ENCODE results near the gene UGT1A10. TPM values are rescaled to one million over a fixed set of nuclear protein-coding genes. Genes with fewer than 3 reads are reported as not detected.

UGT1A10 gene
- total RNA-seq, 1 experiment from 2014 or later, result not detected

GRCh38 chr2:233817995-233818638 is 181.9 kb downstream of the UGT1A10 start:
- no peak overlapping the region for H3K9ac ChIP-seq (ENCODE audit: low read length)
- no peaks in the 10 kb centered on the region for H3K4me1 ChIP-seq (ENCODE audit: control insufficient read depth in 1 of 2, insufficient read depth in 2 of 2, low read length in 2 of 2)
- no peak overlapping the region for H3K4me3 ChIP-seq (replicated peaks in 1 of 2; ENCODE audit: low read depth in 1 of 2, low read length in 2 of 2)
- ATAC-seq (no peak), DNase-seq (ENCODE audit: low read depth, low spot score) (no peak)
- CTCF ChIA-PET, result no interaction called here
- TF ChIP-seq REST (IDR thresholded peaks at IDR 0.05; ENCODE audit: low read depth) (no peak), JUND (IDR thresholded peaks at IDR 0.05) (no peak), EZH2 (IDR thresholded peaks at IDR 0.05) (no peak), MAX (IDR thresholded peaks at IDR 0.05) (no peak), EZH2phosphoT487 (IDR thresholded peaks at IDR 0.05; ENCODE audit: borderline replicate concordance) (no peak), EGR1 (IDR thresholded peaks at IDR 0.05; ENCODE audit: low read depth) (no peak), FOSL1 (IDR thresholded peaks at IDR 0.05; ENCODE audit: low read depth) (no peak), ELF1 (IDR thresholded peaks at IDR 0.05; ENCODE audit: borderline replicate concordance, low read depth) (no peak), ZBTB33 (IDR thresholded peaks at IDR 0.05; ENCODE audit: extremely low read depth, insufficient replicate concordance, low read length) (no peak), CTCF (IDR thresholded peaks at IDR 0.05 in 2 of 3, conservative IDR thresholded peaks at IDR 0.05 in 1 of 3; ENCODE audit: borderline replicate concordance in 1 of 3, insufficient read depth in 1 of 3, low read depth in 2 of 3, low read length in 2 of 3) (no peak), POLR2AphosphoS5 (IDR thresholded peaks at IDR 0.05; ENCODE audit: low read depth, low read length) (no peak)
- no peak overlapping the region for H3K4me2 ChIP-seq (ENCODE audit: low read length)
- no peaks in the 10 kb centered on the region for H4K20me1 ChIP-seq (ENCODE audit: insufficient read depth)
- no peaks in the 10 kb centered on the region for H3K36me3 ChIP-seq (ENCODE audit: control insufficient read depth in 1 of 2, insufficient read depth in 2 of 2, low read length in 2 of 2)
- RAD21 ChIA-PET (ENCODE audit: low non-redundant PET in 1 of 2, low total read pairs in 2 of 2, uncharacterized antibody in 2 of 2, unreplicated experiment in 2 of 2), result no interaction called here
- H3K27me3 ChIP-seq (ENCODE audit: insufficient read depth, low read length), result no peaks in the 10 kb centered on the region
- H2AFZ ChIP-seq (ENCODE audit: low read depth, low read length, poor library complexity, severe bottlenecking), result no peak overlapping the region
- intact Hi-C loops (cut with micrococcal nuclease), result no loop called here
- POLR2A ChIA-PET, result no interaction called here
- no peak overlapping the region for H3K27ac ChIP-seq (ENCODE audit: low read depth, low read length)
- H3K79me2 ChIP-seq (ENCODE audit: insufficient read depth, low read length), result no peaks in the 10 kb centered on the region
- no peaks in the 10 kb centered on the region for H3K9me2 ChIP-seq (ENCODE audit: insufficient read depth)
- BruUV-seq (replicated peaks), result no TSS peak
- no peaks in the 10 kb centered on the region for H3K9me3 ChIP-seq (ENCODE audit: control insufficient read depth in 1 of 2, insufficient read depth in 1 of 2, low read depth in 1 of 2, low read length in 2 of 2)

All from HCT116 (cell line).